GM12892 (cell line): ENCODE measurements around the gene CKAP4.
A peak's percentile ranks its signal among the peaks of the same experiment; 100 is the strongest.

Experiments used
- DNase-seq: peaks from one replicate; pipeline ENCODE4 v3.0.0; 2011; ENCODE audit not compliant: insufficient read length
- FAIRE-seq: peaks from 2 replicates; lab custom pipeline; 2011; peaks lifted over from hg19 to GRCh38; lab: Jason Lieb, UNC
- POLR2A ChIP-seq: IDR thresholded peaks from 2 replicates; pipeline ENCODE4 v1.6.1; 2011; ENCODE audit warnings: low read depth, low read length, control low read depth
- POLR2AphosphoS5 ChIP-seq: IDR thresholded peaks from 2 replicates; pipeline ENCODE4 v1.6.1; 2011; ENCODE audit warnings: low read depth, low read length, control low read depth
- TAF1 ChIP-seq: IDR thresholded peaks from 2 replicates; pipeline ENCODE4 v1.6.1; 2011; ENCODE audit warnings: low read depth, mild to moderate bottlenecking, control low read depth, low read length, borderline replicate concordance

Gene CKAP4

GRCh38 chr12:106285982-106286381, 38.2 kb upstream of the CKAP4 start:
- DNase-seq = no peak
- no peak for TF ChIP-seq POLR2AphosphoS5
- TF ChIP-seq TAF1 = no peak
- TF ChIP-seq POLR2A = no peak
- no peak for FAIRE-seq

DNA sequence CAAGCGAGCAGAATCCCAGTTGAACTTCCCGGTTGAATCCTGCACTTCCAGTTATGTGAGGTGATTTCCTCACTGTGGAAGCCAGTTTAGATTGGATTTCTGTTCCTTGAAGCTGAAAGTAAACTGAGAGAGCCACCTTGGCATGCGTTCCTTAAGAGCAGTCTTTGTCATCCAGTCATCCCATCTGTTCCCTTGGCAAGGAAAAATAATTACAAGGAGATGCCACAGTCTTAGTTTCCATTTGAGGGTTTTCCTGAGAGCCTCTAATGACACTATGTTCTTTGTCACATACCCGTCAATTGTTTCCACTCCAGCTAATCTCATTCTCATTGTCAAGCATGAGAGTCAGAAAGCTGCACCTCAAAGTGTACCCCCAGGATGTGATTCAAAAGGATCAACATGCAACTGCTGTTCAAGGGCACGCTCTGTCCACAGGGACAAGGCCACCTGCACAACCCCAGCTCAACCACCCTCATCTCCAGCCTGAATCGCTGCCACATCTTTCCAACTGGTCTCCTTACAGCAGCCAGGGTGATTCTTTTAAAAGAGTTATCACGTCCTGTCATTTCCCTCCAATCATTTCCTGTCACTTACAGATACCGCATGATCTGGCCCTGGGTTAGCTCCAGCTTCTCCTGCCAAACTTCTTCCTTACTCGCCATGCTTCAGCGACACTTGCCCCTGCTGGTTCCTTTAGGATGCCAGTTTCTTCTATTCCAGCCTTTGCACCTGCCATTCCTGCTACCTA, 36.7 kb upstream of the CKAP4 start:
- FAIRE-seq (no peak), DNase-seq (no peak)
- TF ChIP-seq POLR2AphosphoS5 = no peak

GRCh38 chr12:106282457-106283097, 34.8 kb upstream of the CKAP4 start:
- TF ChIP-seq POLR2A = no peak
- TF ChIP-seq POLR2AphosphoS5 = no peak
- TF ChIP-seq TAF1 = no peak
- DNase-seq (peak; percentile 29), FAIRE-seq (peak; percentile 91)

- DNase-seq (no peak), FAIRE-seq (no peak)
- TF ChIP-seq POLR2A = no peak
- TF ChIP-seq TAF1 = no peak
- TF ChIP-seq POLR2AphosphoS5 = no peak
Observed at GRCh38 chr12:106281804-106282203, 34.0 kb upstream of the CKAP4 start.

DNA sequence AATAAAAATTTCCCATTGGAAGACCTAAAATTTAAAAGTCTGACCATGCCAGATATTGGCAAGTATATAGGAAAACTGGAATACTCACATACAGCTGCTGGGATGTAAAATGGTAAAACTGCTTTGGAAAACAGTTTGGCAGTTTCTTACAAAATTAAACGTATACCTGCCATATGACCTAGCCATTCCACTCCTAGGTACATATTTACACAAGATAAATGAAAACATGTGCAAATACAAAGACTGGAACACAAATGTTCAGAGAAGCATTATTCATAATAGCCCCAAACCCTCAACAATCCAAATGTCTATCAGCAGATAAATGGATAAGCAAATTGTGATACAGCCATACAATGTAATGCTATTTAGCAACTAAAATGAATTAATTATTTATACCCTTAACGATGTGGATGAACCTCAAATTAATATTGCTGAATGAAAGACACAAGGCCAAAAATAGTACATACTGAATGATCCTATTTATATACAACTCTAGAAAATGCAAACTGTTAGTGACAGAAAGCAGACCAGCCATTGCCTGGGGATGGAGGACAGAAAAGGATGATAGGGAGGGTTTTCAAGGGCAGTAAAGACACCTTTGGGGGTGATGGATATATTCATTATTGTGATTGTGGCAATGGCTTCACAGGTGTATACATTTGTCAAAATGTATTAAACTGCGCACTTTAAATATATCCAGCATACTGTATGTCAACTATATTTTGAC, 33.4 kb upstream of the CKAP4 start:
- TF ChIP-seq TAF1 (no peak), POLR2AphosphoS5 (no peak), POLR2A (no peak)
- DNase-seq = no peak
- no peak for FAIRE-seq

GRCh38 chr12:106280106-106280505, 32.3 kb upstream of the CKAP4 start:
- TF ChIP-seq TAF1 (no peak), POLR2A (no peak), POLR2AphosphoS5 (no peak)
- FAIRE-seq = no peak

GRCh38 chr12:106276032-106276740, 28.4 kb upstream of the CKAP4 start:
- FAIRE-seq (peak; percentile 84), DNase-seq (no peak)
- TF ChIP-seq POLR2AphosphoS5 (no peak), TAF1 (no peak), POLR2A (no peak)

More at GRCh38 chr12:106280106-106280505, 32.3 kb upstream of the CKAP4 start:
- no peak for DNase-seq

DNA sequence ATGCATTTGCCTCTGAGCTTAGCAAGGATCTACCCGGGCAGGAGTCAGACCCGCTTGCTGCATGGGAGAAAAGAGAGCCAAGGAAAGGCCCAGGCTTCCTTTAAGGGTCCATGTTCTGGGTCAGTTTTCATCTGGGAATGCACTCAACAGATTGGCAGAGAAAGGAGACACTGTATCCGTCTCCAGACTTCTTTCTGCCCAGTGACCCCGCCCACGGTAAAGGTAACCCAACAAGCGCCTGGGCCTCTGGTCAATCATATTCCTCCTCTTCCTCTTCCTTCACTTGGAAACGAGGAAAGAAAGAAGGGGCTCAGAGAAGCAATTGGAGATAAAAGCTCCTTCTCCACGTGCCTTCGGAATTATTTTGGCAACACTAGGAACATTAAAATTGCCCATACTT, 27.6 kb upstream of the CKAP4 start:
- DNase-seq = no peak
- TF ChIP-seq POLR2AphosphoS5 (no peak), TAF1 (no peak), POLR2A (no peak)
- no peak for FAIRE-seq

GRCh38 chr12:106274575-106275121, 26.8 kb upstream of the CKAP4 start:
- DNase-seq (no peak), FAIRE-seq (no peak)
- no peak for TF ChIP-seq POLR2A
- no peak for TF ChIP-seq TAF1
- TF ChIP-seq POLR2AphosphoS5 = no peak

DNA sequence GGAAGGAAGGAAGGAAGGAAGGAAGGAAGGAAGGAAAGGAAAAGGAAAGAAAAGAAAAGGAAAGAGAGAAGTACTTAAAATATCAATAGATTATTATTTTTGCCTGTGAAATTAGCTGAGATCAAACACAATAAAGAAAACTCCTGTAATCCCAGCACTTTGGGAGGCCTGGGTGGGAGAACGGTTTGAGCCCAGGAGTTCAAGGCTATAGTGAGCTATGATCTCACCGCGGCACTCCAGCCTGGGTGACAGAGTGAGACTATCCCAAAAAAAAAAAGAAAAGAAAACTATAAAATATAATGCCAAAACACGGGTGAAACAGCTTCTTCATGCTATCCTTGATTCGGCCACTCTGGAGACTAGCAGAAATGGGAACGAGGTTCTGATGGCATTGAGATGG, 26.2 kb upstream of the CKAP4 start:
- FAIRE-seq (no peak), DNase-seq (no peak)
- TF ChIP-seq POLR2A (no peak), TAF1 (no peak), POLR2AphosphoS5 (no peak)

GRCh38 chr12:106273491-106273890, 25.7 kb upstream of the CKAP4 start:
- TF ChIP-seq POLR2AphosphoS5 = no peak
- no peak for TF ChIP-seq POLR2A
- no peak for TF ChIP-seq TAF1
- FAIRE-seq (no peak), DNase-seq (no peak)
